SK-N-SH (cell line): ENCODE data around the gene DCUN1D1. TPM values are rescaled to one million over a fixed set of nuclear protein-coding genes. Genes with fewer than 3 reads are reported as not detected.

Experiments used
- CTCF ChIA-PET: fragments of 300-600, 350-600 bp; formaldehyde crosslinking; extraction: SDS; loops from one replicate; lab custom pipeline; 2021; lab: Yijun Ruan, JAX
- POLR2A ChIA-PET: fragments of 350-600 bp; sonication (Branson Sonifier 250); formaldehyde crosslinking; extraction: SDS; loops from one replicate; lab custom pipeline; 2020; ENCODE audit warnings: antibody characterized with exemption, inconsistent platforms; lab: Yijun Ruan, JAX
- DNase-seq: peaks from one replicate; pipeline ENCODE4 v3.0.0; 2012
- H2AFZ ChIP-seq: fragments of 200-600 bp; sonication (generic); 2 replicates; pipeline ENCODE4 v1.8.1; 2016; ENCODE audit warnings: antibody characterized with exemption, mild to moderate bottlenecking, low read depth
- H3F3A ChIP-seq: fragments of 200-600 bp; sonication (generic); replicated peaks from 2 replicates; pipeline ENCODE3; 2016; ENCODE audit warnings: antibody characterized with exemption, mild to moderate bottlenecking; ENCODE audit not compliant: insufficient read depth
- H3K27ac ChIP-seq, 2 experiments: fragments of 200-500 bp in 1 of 2; fragments of 200-600 bp in 1 of 2; sonication (Bioruptor generic) in 1 of 2; sonication (generic), shearing (Covaris generic) in 1 of 2; 2 replicates each; pipeline versions ENCODE4 v1.5.1 to v1.6.1; 2014 to 2016; ENCODE audit warnings: low read depth in 2 of 2, inconsistent platforms in 1 of 2, low read length in 1 of 2, mild to moderate bottlenecking in 1 of 2, mixed read lengths in 1 of 2
- H3K27me3 ChIP-seq: fragments of 200-600 bp; sonication (generic), shearing (Covaris generic); 2 replicates; pipeline ENCODE4 v1.6.1; 2016; ENCODE audit warnings: mixed run types; ENCODE audit not compliant: insufficient read depth
- H3K36me3 ChIP-seq, 2 experiments: fragments of 200-500 bp in 1 of 2; fragments of 200-600 bp in 1 of 2; sonication (Bioruptor generic) in 1 of 2; sonication (generic) in 1 of 2; replicated peaks in 1 of 2; 2 replicates each; pipeline versions ENCODE3 to v1.5.1; 2014 to 2016; ENCODE audit warnings: low read length in 1 of 2, mild to moderate bottlenecking in 1 of 2; ENCODE audit not compliant: insufficient read depth in 2 of 2, control insufficient read depth in 1 of 2
- H3K4me1 ChIP-seq, 2 experiments: fragments of 200-500 bp in 1 of 2; fragments of 200-600 bp in 1 of 2; sonication (Bioruptor generic) in 1 of 2; sonication (generic), shearing (Covaris generic) in 1 of 2; 2 replicates each; pipeline versions ENCODE4 v1.5.1 to v1.6.1; 2014 to 2016; ENCODE audit warnings: low read depth in 1 of 2, low read length in 1 of 2, mixed run types in 1 of 2; ENCODE audit not compliant: insufficient read depth in 2 of 2, control insufficient read depth in 1 of 2
- H3K4me2 ChIP-seq: fragments of 200-600 bp; sonication (generic), shearing (Covaris generic); 2 replicates; pipeline ENCODE4 v1.6.1; 2017; ENCODE audit warnings: mixed run types
- H3K4me3 ChIP-seq, 2 experiments: fragments of 200-500 bp in 1 of 2; fragments of 200-600 bp in 1 of 2; sonication (Bioruptor generic) in 1 of 2; sonication (generic), shearing (Covaris generic) in 1 of 2; 2 replicates each; pipeline versions ENCODE4 v1.5.1 to v1.8.1; 2014 to 2016; ENCODE audit warnings: low read depth in 2 of 2, inconsistent platforms in 1 of 2, low read length in 1 of 2, mild to moderate bottlenecking in 1 of 2, mixed read lengths in 1 of 2, moderate library complexity in 1 of 2
- H3K79me2 ChIP-seq: fragments of 200-600 bp; sonication (generic); 2 replicates; pipeline ENCODE4 v1.8.1; 2017; ENCODE audit warnings: mild to moderate bottlenecking; ENCODE audit not compliant: insufficient read depth
- H3K9ac ChIP-seq: fragments of 200-600 bp; sonication (generic); 2 replicates; pipeline ENCODE4 v1.6.1; 2017; ENCODE audit warnings: mixed run types
- H3K9me2 ChIP-seq: fragments of 200-600 bp; sonication (generic); 2 replicates; pipeline ENCODE4 v1.6.1; 2017; ENCODE audit warnings: mixed run types
- H3K9me3 ChIP-seq: fragments of 200-600 bp; sonication (generic); 2 replicates; pipeline ENCODE4 v1.6.1; 2017; ENCODE audit warnings: mixed run types, mild to moderate bottlenecking, moderate library complexity
- H4K20me1 ChIP-seq: fragments of 200-600 bp; sonication (generic); 2 replicates; pipeline ENCODE4 v1.6.1; 2017; ENCODE audit warnings: mild to moderate bottlenecking, mixed run types; ENCODE audit not compliant: insufficient read depth
- CHD2 ChIP-seq: fragments of 150-350 bp; IDR thresholded peaks from 2 replicates; pipeline ENCODE4 v1.6.1; 2018; ENCODE audit warnings: low read length; ENCODE audit not compliant: partially characterized antibody
- EP300 ChIP-seq, 2 experiments: IDR thresholded peaks; 2 replicates each; pipeline versions ENCODE4 v1.4.0 to v1.6.1; 2012; ENCODE audit warnings: borderline replicate concordance in 1 of 2, low read depth in 1 of 2, low read length in 1 of 2
- FOSL2 ChIP-seq: IDR thresholded peaks from 2 replicates; pipeline ENCODE4 v1.4.0; 2012; ENCODE audit warnings: low read depth, mild to moderate bottlenecking, moderate library complexity, borderline replicate concordance
- GABPA ChIP-seq: IDR thresholded peaks from 2 replicates; pipeline ENCODE4 v1.4.0; 2012; ENCODE audit warnings: low read depth, mild to moderate bottlenecking
- GATA2 ChIP-seq: sonication (generic); formaldehyde crosslinking; IDR thresholded peaks from 2 replicates; pipeline ENCODE4 v1.5.0; 2020; ENCODE audit warnings: mild to moderate bottlenecking, missing genetic modification reagents
- MEF2A ChIP-seq: IDR thresholded peaks from 2 replicates; pipeline ENCODE4 v1.4.0; 2012; ENCODE audit warnings: low read depth, borderline replicate concordance
- MXI1 ChIP-seq: IDR thresholded peaks from 2 replicates; pipeline ENCODE4 v1.6.1; 2012; ENCODE audit warnings: mild to moderate bottlenecking, low read depth, low read length, improper control_type of control experiment
- POLR2AphosphoS5 ChIP-seq: IDR thresholded peaks from 2 replicates; pipeline ENCODE4 v1.6.1; 2012; ENCODE audit warnings: low read depth, low read length
- RAD21 ChIP-seq: IDR thresholded peaks from 2 replicates; pipeline ENCODE4 v1.6.1; 2012; ENCODE audit warnings: mild to moderate bottlenecking, low read length
- SMC3 ChIP-seq: IDR thresholded peaks from 2 replicates; pipeline ENCODE4 v1.6.1; 2012; ENCODE audit warnings: low read depth, low read length, improper control_type of control experiment
- TAF1 ChIP-seq: IDR thresholded peaks from 2 replicates; pipeline ENCODE4 v1.6.1; 2012; ENCODE audit warnings: low read depth, mild to moderate bottlenecking, low read length, moderate library complexity, borderline replicate concordance
- TEAD4 ChIP-seq: IDR thresholded peaks from 2 replicates; pipeline ENCODE4 v1.4.0; 2012; ENCODE audit warnings: mild to moderate bottlenecking, borderline replicate concordance; ENCODE audit not compliant: insufficient read depth
- WGBS: methylation state at CpG from one replicate; pipeline ENCODE4 v1.1.6; 2017; ENCODE audit warnings: low lambda C conversion rate; 5-methylcytosine and 5-hydroxymethylcytosine counted together
- polyA plus RNA-seq, 3 experiments: library from polyadenylated mRNA; depleted of rRNA; stranded (reverse); fragments of >200 nt; gene quantifications; 2 replicates each; pipeline ENCODE4 v1.2.3, GENCODE V29; 2012
- TF ChIP-seq, protein P1 (sequence below): fragments of 150-350 bp; IDR thresholded peaks from 2 replicates; pipeline ENCODE4 v1.6.1; 2016; ENCODE audit warnings: mild to moderate bottlenecking, low read depth, low read length
- TF ChIP-seq, protein P2 (sequence below): IDR thresholded peaks from 2 replicates; pipeline ENCODE4 v1.4.0; 2012; ENCODE audit warnings: low read depth, borderline replicate concordance
- TF ChIP-seq, protein P3 (sequence below): fragments of 150-350 bp; IDR thresholded peaks from 2 replicates; pipeline ENCODE4 v1.6.1; 2017; ENCODE audit warnings: antibody characterized with exemption, low read length, low read depth, borderline replicate concordance

DCUN1D1 gene
- polyA plus RNA-seq, 1 of the 3 experiments (the other 2 are of a cell fraction), result 4.5 TPM

DNA sequence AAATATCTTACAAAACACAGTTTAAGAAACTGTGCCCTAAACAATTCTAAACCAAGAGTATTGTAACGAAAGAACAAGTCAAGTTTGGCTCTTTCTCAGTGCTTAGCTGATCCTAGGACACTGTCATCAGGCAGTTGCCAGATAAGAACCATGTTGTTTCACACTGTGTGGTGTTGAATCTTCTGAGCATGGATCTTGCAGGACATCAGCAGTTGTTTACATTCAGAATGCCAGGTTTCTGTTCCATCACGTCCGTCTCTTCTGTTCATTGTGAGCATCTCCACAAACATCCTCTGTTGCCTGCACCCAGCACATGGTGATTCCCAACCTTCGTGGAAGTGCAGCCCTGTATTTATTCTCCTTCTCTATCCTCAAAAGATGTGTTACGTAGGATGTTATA lies 67.9 kb downstream of the DCUN1D1 start (continued):
- TF ChIP-seq, protein P1, sequence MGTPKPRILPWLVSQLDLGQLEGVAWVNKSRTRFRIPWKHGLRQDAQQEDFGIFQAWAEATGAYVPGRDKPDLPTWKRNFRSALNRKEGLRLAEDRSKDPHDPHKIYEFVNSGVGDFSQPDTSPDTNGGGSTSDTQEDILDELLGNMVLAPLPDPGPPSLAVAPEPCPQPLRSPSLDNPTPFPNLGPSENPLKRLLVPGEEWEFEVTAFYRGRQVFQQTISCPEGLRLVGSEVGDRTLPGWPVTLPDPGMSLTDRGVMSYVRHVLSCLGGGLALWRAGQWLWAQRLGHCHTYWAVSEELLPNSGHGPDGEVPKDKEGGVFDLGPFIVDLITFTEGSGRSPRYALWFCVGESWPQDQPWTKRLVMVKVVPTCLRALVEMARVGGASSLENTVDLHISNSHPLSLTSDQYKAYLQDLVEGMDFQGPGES, result no peak
- TF ChIP-seq GATA2 (CRISPR knock-in tag) (no peak), MXI1 (no peak), SMC3 (no peak), GABPA (no peak)

DNA sequence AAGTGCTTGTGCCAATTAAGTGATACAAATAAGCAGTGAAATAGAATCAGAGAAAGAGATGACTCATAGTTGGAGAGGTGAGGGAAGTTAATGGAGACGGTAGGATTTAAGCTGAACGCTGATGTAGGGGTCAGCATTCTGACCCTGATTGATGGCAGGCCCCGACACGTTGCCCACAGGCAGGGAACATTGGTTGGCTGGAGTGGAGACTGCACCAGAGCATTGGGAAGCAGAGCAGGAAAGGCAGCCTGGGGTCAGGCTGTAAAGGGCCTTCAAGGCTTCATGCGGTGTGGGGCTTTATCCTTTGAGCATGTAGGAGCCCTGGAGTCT lies 68.6 kb downstream of the DCUN1D1 start:
- ChIA-PET CTCF (no interaction called here), POLR2A (no interaction called here)
- no peak overlapping the region for H3K4me3 ChIP-seq
- no peak overlapping the region for H3K4me2 ChIP-seq
- TF ChIP-seq POLR2AphosphoS5, result no peak
- TF ChIP-seq EP300 (IDR thresholded peaks at IDR 0.05; ENCODE audit: borderline replicate concordance in 1 of 2, low read depth in 1 of 2, low read length in 1 of 2), result no peak
- no peak for TF ChIP-seq TAF1
- peaks cover 24 to 43% of the 10 kb centered on the region in 2 experiments for H3K36me3 ChIP-seq
- H3K9me3 ChIP-seq, result no peaks in the 10 kb centered on the region
- no peak overlapping the region for H2AFZ ChIP-seq
- WGBS, result 86% methylated on average over 4 of the region's 5 CpGs
- peaks cover 0 to 4% of the 10 kb centered on the region in 2 experiments; a peak in 2 of 4 replicates for H3K4me1 ChIP-seq
- no peaks in the 10 kb centered on the region for H3K9me2 ChIP-seq
- DNase-seq, result no peak
- H3F3A ChIP-seq, result no peaks in the 10 kb centered on the region
- H3K79me2 ChIP-seq, result no peaks in the 10 kb centered on the region
- no peak overlapping the region for H3K27ac ChIP-seq
- no peaks in the 10 kb centered on the region for H3K27me3 ChIP-seq
- H3K9ac ChIP-seq, result no peak overlapping the region
- H4K20me1 ChIP-seq, result no peaks in the 10 kb centered on the region

DNA sequence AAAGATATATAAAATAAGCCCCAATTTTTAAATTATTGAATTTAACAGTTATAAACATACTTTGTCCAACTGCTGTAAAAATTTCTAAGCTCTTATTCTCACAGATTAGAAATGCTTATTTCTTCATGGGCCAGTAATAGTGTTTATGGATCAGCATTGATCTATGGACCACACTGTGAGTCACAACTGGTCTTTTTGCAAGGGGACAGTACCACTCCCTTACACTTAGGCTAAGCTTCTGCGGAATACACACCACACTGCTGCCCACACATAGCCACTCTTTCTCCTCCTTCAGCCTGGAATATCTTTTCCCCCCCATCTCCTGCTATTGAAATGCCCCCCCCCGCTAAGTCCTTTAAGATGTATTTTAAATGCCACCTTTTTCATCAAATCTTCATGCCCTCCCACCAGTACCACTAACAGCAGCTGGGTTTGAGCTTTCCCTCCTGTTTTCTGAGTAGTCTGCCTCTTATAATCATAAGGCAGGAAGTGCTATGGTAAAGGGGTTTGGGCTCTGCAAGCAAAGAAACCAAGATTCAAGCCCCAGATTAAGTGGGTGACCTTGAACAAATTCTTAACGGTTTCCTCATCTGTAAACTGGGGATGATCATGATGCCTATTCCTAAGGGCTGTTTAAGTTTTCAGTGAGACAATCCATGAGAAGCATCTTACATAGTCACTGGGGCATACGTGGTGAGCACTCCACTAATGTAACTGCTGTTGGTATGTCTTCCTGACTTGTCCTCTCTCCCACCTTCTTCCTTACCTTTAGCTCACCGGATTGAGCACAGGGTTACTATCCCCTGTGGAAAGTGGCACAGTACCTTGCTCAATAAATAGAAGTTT lies 69.2 kb downstream of the DCUN1D1 start:
- H3F3A ChIP-seq, result no peaks in the 10 kb centered on the region
- no peak overlapping the region for H3K4me3 ChIP-seq
- no peaks in the 10 kb centered on the region for H3K27me3 ChIP-seq
- no peak for TF ChIP-seq FOSL2
- TF ChIP-seq, protein P2, sequence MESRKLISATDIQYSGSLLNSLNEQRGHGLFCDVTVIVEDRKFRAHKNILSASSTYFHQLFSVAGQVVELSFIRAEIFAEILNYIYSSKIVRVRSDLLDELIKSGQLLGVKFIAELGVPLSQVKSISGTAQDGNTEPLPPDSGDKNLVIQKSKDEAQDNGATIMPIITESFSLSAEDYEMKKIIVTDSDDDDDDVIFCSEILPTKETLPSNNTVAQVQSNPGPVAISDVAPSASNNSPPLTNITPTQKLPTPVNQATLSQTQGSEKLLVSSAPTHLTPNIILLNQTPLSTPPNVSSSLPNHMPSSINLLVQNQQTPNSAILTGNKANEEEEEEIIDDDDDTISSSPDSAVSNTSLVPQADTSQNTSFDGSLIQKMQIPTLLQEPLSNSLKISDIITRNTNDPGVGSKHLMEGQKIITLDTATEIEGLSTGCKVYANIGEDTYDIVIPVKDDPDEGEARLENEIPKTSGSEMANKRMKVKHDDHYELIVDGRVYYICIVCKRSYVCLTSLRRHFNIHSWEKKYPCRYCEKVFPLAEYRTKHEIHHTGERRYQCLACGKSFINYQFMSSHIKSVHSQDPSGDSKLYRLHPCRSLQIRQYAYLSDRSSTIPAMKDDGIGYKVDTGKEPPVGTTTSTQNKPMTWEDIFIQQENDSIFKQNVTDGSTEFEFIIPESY, result no peak
- TF ChIP-seq, protein P3, sequence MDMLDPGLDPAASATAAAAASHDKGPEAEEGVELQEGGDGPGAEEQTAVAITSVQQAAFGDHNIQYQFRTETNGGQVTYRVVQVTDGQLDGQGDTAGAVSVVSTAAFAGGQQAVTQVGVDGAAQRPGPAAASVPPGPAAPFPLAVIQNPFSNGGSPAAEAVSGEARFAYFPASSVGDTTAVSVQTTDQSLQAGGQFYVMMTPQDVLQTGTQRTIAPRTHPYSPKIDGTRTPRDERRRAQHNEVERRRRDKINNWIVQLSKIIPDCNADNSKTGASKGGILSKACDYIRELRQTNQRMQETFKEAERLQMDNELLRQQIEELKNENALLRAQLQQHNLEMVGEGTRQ, result no peak
- no peak for TF ChIP-seq RAD21
- TF ChIP-seq MEF2A, result no peak
- TF ChIP-seq CHD2, result no peak
- TF ChIP-seq, protein P1, result no peak
- no peak for TF ChIP-seq EP300 (IDR thresholded peaks at IDR 0.05; ENCODE audit: borderline replicate concordance in 1 of 2, low read depth in 1 of 2, low read length in 1 of 2)
- TF ChIP-seq TEAD4, result no peak
- TF ChIP-seq, all 33 proteins: peak for 0
- Histone ChIP-seq H3K4me1 (peaks cover 0 to 4% of the 10 kb centered on the region in 2 experiments; a peak in 2 of 4 replicates), H3K79me2 (no peaks in the 10 kb centered on the region), H4K20me1 (no peaks in the 10 kb centered on the region), H3K27ac (no peak overlapping the region), H3K36me3 (peaks cover 28 to 41% of the 10 kb centered on the region in 2 experiments), H3K9ac (no peak overlapping the region), H3K9me2 (no peaks in the 10 kb centered on the region), H3K4me2 (no peak overlapping the region), H2AFZ (no peak overlapping the region), H3K9me3 (no peaks in the 10 kb centered on the region)
- ChIA-PET POLR2A (no interaction called here), CTCF (interaction anchor here (0.8 to 3.1 kb wide), 4 partner anchors 9 to 471 kb away, joined by 3 to 24 read pairs (median 4); no protein-coding TSS in a partner anchor)
- DNase-seq, result no peak
- WGBS, result 99% methylated on average over 4 of the region's 5 CpGs
